ENCODE data around the gene KCNG2.
"Not testable (repeated sequence)": the region's sequence is repeated elsewhere in the genome, so short reads cannot be mapped to it uniquely, and the experiment has no call there.

Gene KCNG2

GRCh38 chr18:79878246-79878645, 80.5 kb downstream of the KCNG2 start:
- H3K4me3 ChIP-seq (ENCODE audit: low read depth, low read length); H3K4me1 ChIP-seq (ENCODE audit: control insufficient read depth in 1 of 2, insufficient read depth in 2 of 2, low read length in 2 of 2); H3K9me3 ChIP-seq (ENCODE audit: insufficient read depth, low read depth, low read length); H2AFZ ChIP-seq (ENCODE audit: insufficient read depth, low read length, poor library complexity); H3K4me2 ChIP-seq (ENCODE audit: low read length); H2BK5ac ChIP-seq (ENCODE audit: low read depth, low read length, poor library complexity); H3K27me3 ChIP-seq (ENCODE audit: insufficient read depth, low read length); H3K36me3 ChIP-seq (ENCODE audit: control insufficient read depth in 1 of 2, insufficient read depth in 2 of 2, low read length in 2 of 2); H4K8ac ChIP-seq (ENCODE audit: low read depth, low read length); H2AK5ac ChIP-seq (ENCODE audit: low read length); H4K12ac ChIP-seq (ENCODE audit: low read depth, low read length); H3K18ac ChIP-seq (ENCODE audit: low read length); H2BK12ac ChIP-seq (ENCODE audit: low read length); H3K23ac ChIP-seq (ENCODE audit: low read length); H3K9ac ChIP-seq (ENCODE audit: low read length); H2BK120ac ChIP-seq (ENCODE audit: insufficient read depth, low read length, poor library complexity); H3K4ac ChIP-seq (ENCODE audit: low read depth, low read length); H3K14ac ChIP-seq (ENCODE audit: low read length); H3K79me2 ChIP-seq (ENCODE audit: control insufficient read depth, insufficient read depth, low read length, poor library complexity); H3K79me1 ChIP-seq (ENCODE audit: low read length); DNase-seq; H3K27ac ChIP-seq (ENCODE audit: low read depth, low read length); H4K91ac ChIP-seq (ENCODE audit: low read depth, low read length): not testable (repeated sequence)
- WGBS (ENCODE audit: extremely low coverage, insufficient coverage, insufficient read length) = no CpG with 5 or more reads among the region's 25 CpGs

GRCh38 chr18:79878741-79879378, 81.1 kb downstream of the KCNG2 start:
- Histone ChIP-seq H2BK5ac (ENCODE audit: low read depth, low read length, poor library complexity) (no peak overlapping the region), H3K18ac (ENCODE audit: low read length) (no peak overlapping the region), H3K4me3 (ENCODE audit: low read depth, low read length) (no peak overlapping the region), H2BK120ac (ENCODE audit: insufficient read depth, low read length, poor library complexity) (no peak overlapping the region), H4K8ac (ENCODE audit: low read depth, low read length) (no peak overlapping the region), H3K23ac (ENCODE audit: low read length) (no peak overlapping the region), H3K9me3 (ENCODE audit: insufficient read depth, low read depth, low read length) (peaks cover 3% of the 10 kb centered on the region), H2BK12ac (ENCODE audit: low read length) (no peak overlapping the region), H3K27me3 (ENCODE audit: insufficient read depth, low read length) (no peaks in the 10 kb centered on the region), H4K12ac (ENCODE audit: low read depth, low read length) (no peak overlapping the region), H3K79me2 (ENCODE audit: control insufficient read depth, insufficient read depth, low read length, poor library complexity) (no peaks in the 10 kb centered on the region), H4K91ac (ENCODE audit: low read depth, low read length) (no peak overlapping the region), H3K27ac (ENCODE audit: low read depth, low read length) (no peak overlapping the region), H3K4me2 (ENCODE audit: low read length) (no peak overlapping the region), H3K79me1 (ENCODE audit: low read length) (no peaks in the 10 kb centered on the region), H3K14ac (ENCODE audit: low read length) (no peak overlapping the region), H3K9ac (ENCODE audit: low read length) (no peak overlapping the region), H2AK5ac (ENCODE audit: low read length) (no peak overlapping the region), H2AFZ (ENCODE audit: insufficient read depth, low read length, poor library complexity) (no peak overlapping the region), H3K4ac (ENCODE audit: low read depth, low read length) (no peak overlapping the region), H3K4me1 (ENCODE audit: control insufficient read depth in 1 of 2, insufficient read depth in 2 of 2, low read length in 2 of 2) (no peaks in the 10 kb centered on the region), H3K36me3 (ENCODE audit: control insufficient read depth in 1 of 2, insufficient read depth in 2 of 2, low read length in 2 of 2) (no peaks in the 10 kb centered on the region)
- no CpG with 5 or more reads among the region's 20 CpGs for WGBS (ENCODE audit: extremely low coverage, insufficient coverage, insufficient read length)
- no peak for DNase-seq

GRCh38 chr18:79879566-79879965, 81.8 kb downstream of the KCNG2 start:
- Histone ChIP-seq H2BK12ac (ENCODE audit: low read length) (no peak overlapping the region), H2AK5ac (ENCODE audit: low read length) (no peak overlapping the region), H3K4me1 (ENCODE audit: control insufficient read depth in 1 of 2, insufficient read depth in 2 of 2, low read length in 2 of 2) (no peaks in the 10 kb centered on the region)

GRCh38 chr18:79881695-79882094, 84.0 kb downstream of the KCNG2 start:
- H3K9ac ChIP-seq (ENCODE audit: low read length) = no peak overlapping the region
- H3K9me3 ChIP-seq (ENCODE audit: insufficient read depth, low read depth, low read length) = peaks cover 12% of the 10 kb centered on the region
- H3K27me3 ChIP-seq (ENCODE audit: insufficient read depth, low read length) = no peaks in the 10 kb centered on the region
- H3K79me1 ChIP-seq (ENCODE audit: low read length) = no peaks in the 10 kb centered on the region
- no peak overlapping the region for H4K12ac ChIP-seq (ENCODE audit: low read depth, low read length)
- H2AFZ ChIP-seq (ENCODE audit: insufficient read depth, low read length, poor library complexity) = no peak overlapping the region
- H2BK120ac ChIP-seq (ENCODE audit: insufficient read depth, low read length, poor library complexity) = no peak overlapping the region
- H3K14ac ChIP-seq (ENCODE audit: low read length) = no peak overlapping the region
- no peak overlapping the region for H3K4me3 ChIP-seq (ENCODE audit: low read depth, low read length)
- no peak overlapping the region for H3K27ac ChIP-seq (ENCODE audit: low read depth, low read length)
- WGBS (ENCODE audit: extremely low coverage, insufficient coverage, insufficient read length) = no CpG with 5 or more reads among the region's 11 CpGs
- no peak overlapping the region for H3K18ac ChIP-seq (ENCODE audit: low read length)
- H2BK5ac ChIP-seq (ENCODE audit: low read depth, low read length, poor library complexity) = no peak overlapping the region
- no peak overlapping the region for H3K4me2 ChIP-seq (ENCODE audit: low read length)
- H3K4ac ChIP-seq (ENCODE audit: low read depth, low read length) = no peak overlapping the region
- H3K79me2 ChIP-seq (ENCODE audit: control insufficient read depth, insufficient read depth, low read length, poor library complexity) = no peaks in the 10 kb centered on the region
- H3K4me1 ChIP-seq (ENCODE audit: control insufficient read depth in 1 of 2, insufficient read depth in 2 of 2, low read length in 2 of 2) = no peaks in the 10 kb centered on the region
- no peaks in the 10 kb centered on the region for H3K36me3 ChIP-seq (ENCODE audit: control insufficient read depth in 1 of 2, insufficient read depth in 2 of 2, low read length in 2 of 2)
- H2AK5ac ChIP-seq (ENCODE audit: low read length) = no peak overlapping the region
- H4K91ac ChIP-seq (ENCODE audit: low read depth, low read length) = no peak overlapping the region
- no peak for DNase-seq
- no peak overlapping the region for H3K23ac ChIP-seq (ENCODE audit: low read length)
- no peak overlapping the region for H4K8ac ChIP-seq (ENCODE audit: low read depth, low read length)
- H2BK12ac ChIP-seq (ENCODE audit: low read length) = no peak overlapping the region

More at GRCh38 chr18:79879566-79879965, 81.8 kb downstream of the KCNG2 start:
- Histone ChIP-seq H3K36me3 (ENCODE audit: control insufficient read depth in 1 of 2, insufficient read depth in 2 of 2, low read length in 2 of 2) (no peaks in the 10 kb centered on the region), H3K27me3 (ENCODE audit: insufficient read depth, low read length) (no peaks in the 10 kb centered on the region), H3K9ac (ENCODE audit: low read length) (no peak overlapping the region), H3K4me2 (ENCODE audit: low read length) (no peak overlapping the region), H4K8ac (ENCODE audit: low read depth, low read length) (no peak overlapping the region), H3K23ac (ENCODE audit: low read length) (no peak overlapping the region), H2BK5ac (ENCODE audit: low read depth, low read length, poor library complexity) (no peak overlapping the region), H3K9me3 (ENCODE audit: insufficient read depth, low read depth, low read length) (peaks cover 3% of the 10 kb centered on the region), H3K4ac (ENCODE audit: low read depth, low read length) (no peak overlapping the region), H3K27ac (ENCODE audit: low read depth, low read length) (no peak overlapping the region), H3K4me3 (ENCODE audit: low read depth, low read length) (no peak overlapping the region), H4K91ac (ENCODE audit: low read depth, low read length) (no peak overlapping the region), H2AFZ (ENCODE audit: insufficient read depth, low read length, poor library complexity) (no peak overlapping the region), H3K18ac (ENCODE audit: low read length) (no peak overlapping the region), H3K79me1 (ENCODE audit: low read length) (no peaks in the 10 kb centered on the region), H2BK120ac (ENCODE audit: insufficient read depth, low read length, poor library complexity) (no peak overlapping the region), H3K14ac (ENCODE audit: low read length) (no peak overlapping the region), H4K12ac (ENCODE audit: low read depth, low read length) (no peak overlapping the region), H3K79me2 (ENCODE audit: control insufficient read depth, insufficient read depth, low read length, poor library complexity) (no peaks in the 10 kb centered on the region)
- no peak for DNase-seq
- no CpG with 5 or more reads among the region's 12 CpGs for whole genome bisulfite sequencing (ENCODE audit: extremely low coverage, insufficient coverage, insufficient read length)

Data from trophoblast cell (in vitro differentiated cells and primary cell).